GM12801 (cell line): Measurements from ENCODE around the gene MIPOL1.

ENCODE experiments used
- CTCF ChIP-seq: IDR thresholded peaks from one replicate; pipeline ENCODE4 v1.5.1; 2011; ENCODE audit warnings: control low read depth; ENCODE audit not compliant: insufficient read length; ENCODE audit errors: extremely low read depth

MIPOL1 gene

GRCh38 chr14:37343307-37344094, 145.8 kb downstream of the MIPOL1 start:
- TF ChIP-seq CTCF: no peak

- TF ChIP-seq CTCF: no peak
These were observed 165.9 kb downstream of the MIPOL1 start for GRCh38 chr14:37363661-37364060.

DNA sequence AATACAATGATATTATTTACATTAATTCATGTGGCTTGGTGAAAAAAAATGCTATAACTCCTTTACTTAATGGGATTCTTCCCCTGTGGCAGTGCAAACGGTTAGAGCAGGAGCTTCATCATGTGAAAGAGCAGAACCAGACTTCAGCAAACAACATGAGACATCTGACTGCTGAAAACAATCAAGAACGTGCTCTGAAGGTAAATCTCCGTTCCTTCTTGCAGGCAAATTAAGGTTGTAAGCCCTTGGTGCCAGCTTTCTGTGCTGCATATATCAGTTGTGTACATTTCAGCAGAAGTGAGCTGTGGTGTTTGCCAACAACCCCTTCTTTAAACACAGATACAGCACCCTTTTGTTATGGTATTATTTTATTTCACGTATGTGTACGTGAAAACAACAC, 171.7 kb downstream of the MIPOL1 start:
- no peak for TF ChIP-seq CTCF

DNA sequence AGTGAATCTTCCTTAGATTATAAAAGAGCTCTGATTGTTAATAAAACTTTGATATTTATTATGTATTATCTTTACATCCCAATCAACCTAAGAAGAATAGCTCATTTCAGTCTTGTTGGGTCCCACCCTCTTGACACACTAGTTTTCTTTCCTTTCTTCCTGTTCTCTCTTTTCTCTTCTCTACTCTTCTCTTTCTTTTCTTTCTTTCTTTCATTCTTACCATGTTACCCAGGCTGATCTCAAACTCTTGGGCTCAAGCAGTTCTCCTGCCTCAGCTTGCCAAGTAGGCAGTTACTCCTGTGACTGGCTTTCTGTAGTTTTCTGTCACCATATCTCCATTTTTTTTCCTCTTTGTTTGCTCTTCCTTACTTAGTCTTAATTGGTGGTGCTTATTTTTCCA, 177.8 kb downstream of the MIPOL1 start:
- TF ChIP-seq CTCF: no peak

DNA sequence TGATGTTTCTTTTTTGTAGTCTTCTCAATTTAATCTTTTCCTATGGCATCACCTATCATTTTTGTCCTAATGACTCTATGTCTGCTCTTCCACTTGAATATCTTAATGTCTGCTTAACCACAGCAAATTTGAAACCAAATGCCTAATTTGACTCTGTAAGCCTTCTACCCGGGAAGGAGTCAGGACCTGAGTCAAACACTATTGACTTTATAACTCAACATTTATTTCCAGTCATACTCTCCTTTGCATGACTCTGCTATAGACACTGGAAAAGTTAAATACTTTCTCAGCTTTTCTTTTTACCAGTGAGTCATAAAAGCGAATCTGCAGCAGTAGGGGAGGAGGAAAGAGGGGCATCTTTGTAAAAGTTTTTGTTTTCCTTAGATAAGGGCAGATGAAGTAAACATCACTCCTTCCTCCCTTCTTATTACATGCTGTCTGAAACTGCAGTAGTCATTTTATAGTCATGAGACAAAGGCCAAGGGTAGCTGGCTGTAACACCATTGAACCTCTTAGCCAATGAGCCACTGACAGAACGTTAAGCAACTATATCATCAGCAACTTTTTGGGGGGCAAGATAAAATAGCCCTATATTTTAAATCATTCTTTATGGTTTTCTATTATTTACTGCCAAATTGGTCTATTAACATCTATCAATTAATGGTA, 179.3 kb downstream of the MIPOL1 start:
- TF ChIP-seq CTCF: no peak

DNA sequence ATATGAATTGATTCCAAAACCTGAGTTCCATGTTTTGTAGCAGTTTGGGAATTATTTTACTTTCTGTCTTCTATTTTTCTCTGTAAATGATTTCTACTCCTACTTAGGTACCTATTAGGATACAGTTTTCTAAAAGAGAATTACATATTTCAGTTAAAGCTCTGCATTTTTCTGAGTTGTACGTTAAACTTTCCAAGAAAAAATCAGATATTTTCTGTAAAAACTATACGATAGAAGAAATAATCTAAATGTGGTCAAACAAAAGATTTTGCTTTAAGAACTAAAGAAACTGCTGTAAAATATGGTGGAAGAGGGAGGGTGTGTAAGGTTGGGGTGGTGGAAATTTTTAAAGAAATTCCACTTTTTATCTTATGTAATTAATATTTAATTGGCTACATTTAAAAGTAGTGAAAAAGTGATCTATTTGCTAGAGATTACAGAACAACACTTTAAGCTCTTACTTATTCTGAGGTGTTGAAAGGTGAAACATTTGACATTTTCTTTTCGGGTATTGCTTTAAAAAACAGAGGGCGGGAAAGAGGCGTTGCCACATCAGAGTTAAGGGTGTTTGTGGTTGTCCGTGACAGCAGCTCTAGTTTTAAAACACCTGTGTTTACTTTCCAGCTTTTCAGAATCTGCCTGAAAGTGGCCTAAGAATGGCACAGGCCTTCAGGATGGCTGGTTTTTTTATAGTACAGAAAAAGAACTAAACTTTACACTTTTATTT, 187.3 kb downstream of the MIPOL1 start:
- TF ChIP-seq CTCF: no peak

DNA sequence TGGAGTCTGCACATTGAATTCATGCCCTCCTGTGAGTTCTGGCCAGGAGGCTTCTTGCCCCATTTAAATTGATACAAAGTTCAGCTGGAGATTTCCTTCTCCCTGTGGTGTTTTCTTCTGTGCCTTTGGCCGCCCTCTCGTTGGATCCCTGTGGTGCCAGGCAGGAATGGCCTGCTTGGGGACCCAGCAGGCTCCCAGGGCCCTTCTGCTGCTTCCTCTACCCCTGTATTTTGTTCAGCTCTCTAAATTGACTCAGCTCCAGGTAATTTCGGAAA, 200.1 kb downstream of the MIPOL1 start:
- TF ChIP-seq CTCF: no peak
